ENCODE results near the gene TRIM54.

TRIM54 gene

GRCh38 chr2:27356382-27357181 is 74.4 kb downstream of the TRIM54 start, which contains the start of gene GTF3C2:
Gene GTF3C2 (minus strand): TSS chr2:27356764. CDS start chr2:27343554, 13,210 bp downstream.
- DNase-seq (ENCODE audit: low spot score) = peak; percentile 93

All from CD4-positive, alpha-beta T cell treated with Interleukin-15 for 4 hours (primary cell).